Thoracic aorta (tissue), 2 donors: Measurements from ENCODE around the gene STK4. TPM values are rescaled to one million over a fixed set of nuclear protein-coding genes. Genes with fewer than 3 reads are reported as not detected.

Experiments
- ATAC-seq: fragments of 150-250 bp; one replicate; pipeline ENCODE4 v1.8.0; 2017; ENCODE audit warnings: low read depth; ENCODE audit not compliant: insufficient number of reproducible peaks, low FRiP score
- DNase-seq: peaks from one replicate; pipeline ENCODE4 v3.0.0-alpha.2; 2020; ENCODE audit warnings: low spot score
- H3K27ac ChIP-seq, 2 donors: fragments of 200-600 bp; sonication (generic); 1 replicate in 1 of 2; 2 replicates in 1 of 2; pipeline ENCODE4 v1.5.1; 2016; ENCODE audit warnings: mild to moderate bottlenecking in 2 of 2, moderate library complexity in 2 of 2
- H3K27me3 ChIP-seq: fragments of 200-600 bp; sonication (generic); replicated peaks from 2 replicates; pipeline ENCODE4 v1.6.0; 2016; ENCODE audit warnings: mild to moderate bottlenecking; ENCODE audit not compliant: insufficient read depth
- H3K36me3 ChIP-seq: fragments of 200-600 bp; sonication (generic); one replicate; pipeline ENCODE4 v1.5.1; 2016
- H3K4me1 ChIP-seq, 2 donors: fragments of 200-600 bp; sonication (generic); 1 replicate in 1 of 2; 2 replicates in 1 of 2; pipeline versions ENCODE4 v1.5.1 to v1.6.0; 2016; ENCODE audit warnings: low read depth in 2 of 2, mild to moderate bottlenecking in 1 of 2; ENCODE audit not compliant: control insufficient read depth in 1 of 2
- H3K4me3 ChIP-seq: fragments of 200-600 bp; sonication (generic); 2 replicates; pipeline ENCODE4 v1.5.1; 2016; ENCODE audit warnings: mild to moderate bottlenecking
- H3K9me3 ChIP-seq: fragments of 200-600 bp; sonication (generic); 2 replicates; pipeline ENCODE4 v1.5.1; 2016
- CTCF ChIP-seq: fragments of 200-600 bp; sonication (generic); IDR thresholded peaks from one replicate; pipeline ENCODE4 v1.5.1; 2019; ENCODE audit warnings: antibody characterized with exemption
- total RNA-seq, 2 donors: library from RNA; depleted of rRNA; stranded (reverse); fragments of >200 nt; gene quantifications; one replicate each; pipeline versions ENCODE4 v1.1.0 to v1.2.3, GENCODE V29; 2016

Gene STK4
- total RNA-seq, 2 donors from 2014 or later = 30.3 to 47.9 TPM

GRCh38 chr20:45053430-45054351 is 87.4 kb downstream of the STK4 start:
- H3K27me3 ChIP-seq = no peaks in the 10 kb centered on the region
- H3K4me1 ChIP-seq = peaks cover 8 to 20% of the 10 kb centered on the region in 2 donors
- no peak for TF ChIP-seq CTCF
- H3K27ac ChIP-seq = peak overlapping the region in 1 of 2 donors; percentile 3
- ATAC-seq (no peak), DNase-seq (no peak)
- H3K9me3 ChIP-seq = no peaks in the 10 kb centered on the region
- no peak overlapping the region for H3K4me3 ChIP-seq
- H3K36me3 ChIP-seq = no peaks in the 10 kb centered on the region

GRCh38 chr20:45055056-45055455 is 88.7 kb downstream of the STK4 start:
- Histone ChIP-seq H3K36me3 (no peaks in the 10 kb centered on the region), H3K4me3 (no peak overlapping the region), H3K9me3 (no peaks in the 10 kb centered on the region), H3K27ac (no peak overlapping the region), H3K4me1 (peaks cover 8 to 20% of the 10 kb centered on the region in 2 donors), H3K27me3 (no peaks in the 10 kb centered on the region)
- TF ChIP-seq CTCF = no peak
- DNase-seq (no peak), ATAC-seq (no peak)

- DNase-seq (no peak), ATAC-seq (no peak)
- Histone ChIP-seq H3K27ac (no peak overlapping the region), H3K9me3 (no peaks in the 10 kb centered on the region), H3K36me3 (no peaks in the 10 kb centered on the region), H3K4me1 (peaks cover 8 to 20% of the 10 kb centered on the region in 2 donors), H3K27me3 (no peaks in the 10 kb centered on the region), H3K4me3 (no peak overlapping the region)
- TF ChIP-seq CTCF = no peak
These were observed 90.3 kb downstream of the STK4 start for GRCh38 chr20:45056473-45057173.

- no peak for ATAC-seq
- TF ChIP-seq CTCF = no peak
- Histone ChIP-seq H3K9me3 (no peaks in the 10 kb centered on the region), H3K36me3 (no peaks in the 10 kb centered on the region), H3K27ac (no peak overlapping the region), H3K4me1 (peaks cover 6 to 10% of the 10 kb centered on the region in 2 donors), H3K4me3 (no peak overlapping the region), H3K27me3 (no peaks in the 10 kb centered on the region)
- no peak for DNase-seq
These were observed 92.0 kb downstream of the STK4 start for GRCh38 chr20:45058168-45058850.
